ENCODE measurements around the gene MEX3D.

GRCh38 chr19:1585243-1585580 is 17.1 kb upstream of the MEX3D start:
- TF ChIP-seq TAF1 (IDR thresholded peaks at IDR 0.05; ENCODE audit: low read depth), result no peak
- TF ChIP-seq RAD21 (IDR thresholded peaks at IDR 0.05; ENCODE audit: low read depth), result no peak
- TF ChIP-seq CEBPB (IDR thresholded peaks at IDR 0.05), result no peak
- no peak for TF ChIP-seq TCF12 (IDR thresholded peaks at IDR 0.05; ENCODE audit: low read depth)
- no peak for TF ChIP-seq MAX (IDR thresholded peaks at IDR 0.05)
- TF ChIP-seq, protein P1, sequence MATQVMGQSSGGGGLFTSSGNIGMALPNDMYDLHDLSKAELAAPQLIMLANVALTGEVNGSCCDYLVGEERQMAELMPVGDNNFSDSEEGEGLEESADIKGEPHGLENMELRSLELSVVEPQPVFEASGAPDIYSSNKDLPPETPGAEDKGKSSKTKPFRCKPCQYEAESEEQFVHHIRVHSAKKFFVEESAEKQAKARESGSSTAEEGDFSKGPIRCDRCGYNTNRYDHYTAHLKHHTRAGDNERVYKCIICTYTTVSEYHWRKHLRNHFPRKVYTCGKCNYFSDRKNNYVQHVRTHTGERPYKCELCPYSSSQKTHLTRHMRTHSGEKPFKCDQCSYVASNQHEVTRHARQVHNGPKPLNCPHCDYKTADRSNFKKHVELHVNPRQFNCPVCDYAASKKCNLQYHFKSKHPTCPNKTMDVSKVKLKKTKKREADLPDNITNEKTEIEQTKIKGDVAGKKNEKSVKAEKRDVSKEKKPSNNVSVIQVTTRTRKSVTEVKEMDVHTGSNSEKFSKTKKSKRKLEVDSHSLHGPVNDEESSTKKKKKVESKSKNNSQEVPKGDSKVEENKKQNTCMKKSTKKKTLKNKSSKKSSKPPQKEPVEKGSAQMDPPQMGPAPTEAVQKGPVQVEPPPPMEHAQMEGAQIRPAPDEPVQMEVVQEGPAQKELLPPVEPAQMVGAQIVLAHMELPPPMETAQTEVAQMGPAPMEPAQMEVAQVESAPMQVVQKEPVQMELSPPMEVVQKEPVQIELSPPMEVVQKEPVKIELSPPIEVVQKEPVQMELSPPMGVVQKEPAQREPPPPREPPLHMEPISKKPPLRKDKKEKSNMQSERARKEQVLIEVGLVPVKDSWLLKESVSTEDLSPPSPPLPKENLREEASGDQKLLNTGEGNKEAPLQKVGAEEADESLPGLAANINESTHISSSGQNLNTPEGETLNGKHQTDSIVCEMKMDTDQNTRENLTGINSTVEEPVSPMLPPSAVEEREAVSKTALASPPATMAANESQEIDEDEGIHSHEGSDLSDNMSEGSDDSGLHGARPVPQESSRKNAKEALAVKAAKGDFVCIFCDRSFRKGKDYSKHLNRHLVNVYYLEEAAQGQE (IDR thresholded peaks at IDR 0.05; ENCODE audit: low read depth), result no peak
- TF ChIP-seq CREB1 (IDR thresholded peaks at IDR 0.05; ENCODE audit: low read depth), result no peak
- no peak for TF ChIP-seq YY1 (IDR thresholded peaks at IDR 0.05; ENCODE audit: low read depth)
- TF ChIP-seq ZBTB7A (IDR thresholded peaks at IDR 0.05; ENCODE audit: low read depth), result no peak
- TF ChIP-seq USF1 (IDR thresholded peaks at IDR 0.05), result no peak
- no peak for TF ChIP-seq NFIC (IDR thresholded peaks at IDR 0.05)
- TF ChIP-seq EP300 (IDR thresholded peaks at IDR 0.05; ENCODE audit: borderline replicate concordance), result no peak
- no peak for TF ChIP-seq EGR1 (IDR thresholded peaks at IDR 0.05)

All from Ishikawa (cell line).